MM.1S (cell line): ENCODE measurements around the gene PRKD1.

Experiments used
- EZH2phosphoT487 ChIP-seq: fragments of 300-600 bp; sonication (generic); IDR thresholded peaks from 2 replicates; pipeline ENCODE4 v1.6.1; 2018; ENCODE audit warnings: antibody characterized with exemption, low read length
- TF ChIP-seq, protein P1 (sequence below): fragments of 300-600 bp; sonication (generic); IDR thresholded peaks from 2 replicates; pipeline ENCODE4 v1.5.1; 2016; ENCODE audit warnings: antibody characterized with exemption, low read length, mixed read lengths

DNA sequence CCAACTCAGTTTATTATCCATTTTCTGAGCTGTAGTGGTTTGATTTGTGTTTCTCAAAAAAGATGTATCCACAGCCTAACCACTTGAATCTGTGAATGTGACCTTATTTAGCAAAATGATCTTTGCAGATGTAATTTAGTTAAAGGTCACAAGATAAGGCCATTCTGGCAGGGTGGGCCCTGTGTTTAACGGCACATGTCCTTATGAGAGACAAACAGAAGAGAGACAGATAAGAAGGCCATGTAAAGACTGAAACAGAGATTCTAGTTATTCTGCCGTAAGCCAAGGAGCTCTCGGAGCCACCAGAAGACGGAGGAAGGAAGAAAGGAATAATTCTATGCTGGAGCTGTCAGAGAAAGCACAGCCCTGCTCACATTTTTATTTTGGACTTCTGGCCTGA, 374.2 kb downstream of the PRKD1 start:
- TF ChIP-seq, protein P1, sequence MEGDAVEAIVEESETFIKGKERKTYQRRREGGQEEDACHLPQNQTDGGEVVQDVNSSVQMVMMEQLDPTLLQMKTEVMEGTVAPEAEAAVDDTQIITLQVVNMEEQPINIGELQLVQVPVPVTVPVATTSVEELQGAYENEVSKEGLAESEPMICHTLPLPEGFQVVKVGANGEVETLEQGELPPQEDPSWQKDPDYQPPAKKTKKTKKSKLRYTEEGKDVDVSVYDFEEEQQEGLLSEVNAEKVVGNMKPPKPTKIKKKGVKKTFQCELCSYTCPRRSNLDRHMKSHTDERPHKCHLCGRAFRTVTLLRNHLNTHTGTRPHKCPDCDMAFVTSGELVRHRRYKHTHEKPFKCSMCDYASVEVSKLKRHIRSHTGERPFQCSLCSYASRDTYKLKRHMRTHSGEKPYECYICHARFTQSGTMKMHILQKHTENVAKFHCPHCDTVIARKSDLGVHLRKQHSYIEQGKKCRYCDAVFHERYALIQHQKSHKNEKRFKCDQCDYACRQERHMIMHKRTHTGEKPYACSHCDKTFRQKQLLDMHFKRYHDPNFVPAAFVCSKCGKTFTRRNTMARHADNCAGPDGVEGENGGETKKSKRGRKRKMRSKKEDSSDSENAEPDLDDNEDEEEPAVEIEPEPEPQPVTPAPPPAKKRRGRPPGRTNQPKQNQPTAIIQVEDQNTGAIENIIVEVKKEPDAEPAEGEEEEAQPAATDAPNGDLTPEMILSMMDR: no peak
- no peak for TF ChIP-seq EZH2phosphoT487
